SK-N-SH treated with all-trans-retinoic acid at 6 μM for 48 hours (cell line): ENCODE data around the gene UBE2Q2.
"Not testable (repeated sequence)": the region's sequence is repeated elsewhere in the genome, so short reads cannot be mapped to it uniquely, and the experiment has no call there.

Experiments
- ATAC-seq: fragments of 200-7000 bp; cut with Tn5 transposase; 3 replicates; pipeline ENCODE4 v1.9.1; 2020; ENCODE audit warnings: mild to moderate bottlenecking, moderate library complexity
- ARNTL ChIP-seq: fragments of 450-650 bp; formaldehyde crosslinking; IDR thresholded peaks from 2 replicates; pipeline ENCODE4 v1.5.0; 2020; ENCODE audit warnings: low read depth, mild to moderate bottlenecking, moderate library complexity, borderline replicate concordance
- BACH2 ChIP-seq: fragments of 250-450 bp; sonication (Bioruptor Pico); IDR thresholded peaks from 2 replicates; pipeline ENCODE4 v1.9.0; 2021; ENCODE audit warnings: mild to moderate bottlenecking, borderline replicate concordance
- CREB5 ChIP-seq: fragments of 250-450 bp; sonication (Bioruptor Pico); IDR thresholded peaks from 2 replicates; pipeline ENCODE4 v1.5.1; 2020; ENCODE audit warnings: low read depth, mild to moderate bottlenecking, moderate library complexity
- CSDC2 ChIP-seq: fragments of 250-450 bp; sonication (Bioruptor Pico); IDR thresholded peaks from 2 replicates; pipeline ENCODE4 v1.5.0; 2020; ENCODE audit warnings: mild to moderate bottlenecking, moderate library complexity
- CSRNP3 ChIP-seq: fragments of 250-450 bp; sonication (Bioruptor Pico); IDR thresholded peaks from 2 replicates; pipeline ENCODE4 v1.5.1; 2021; ENCODE audit warnings: mild to moderate bottlenecking, moderate library complexity
- ESRRG ChIP-seq: fragments of 250-450 bp; sonication (Bioruptor Pico); IDR thresholded peaks from 2 replicates; pipeline ENCODE4 v1.6.1; 2021; ENCODE audit warnings: mild to moderate bottlenecking
- GLIS3 ChIP-seq: fragments of 250-450 bp; sonication (Bioruptor Pico); IDR thresholded peaks from 2 replicates; pipeline ENCODE4 v1.5.0; 2020; ENCODE audit warnings: mild to moderate bottlenecking, moderate library complexity
- ISL1 ChIP-seq: fragments of 250-450 bp; sonication (Bioruptor Pico); IDR thresholded peaks from 2 replicates; pipeline ENCODE4 v2.1.2; 2022; ENCODE audit warnings: mild to moderate bottlenecking, moderate library complexity
- OSR1 ChIP-seq: fragments of 250-450 bp; sonication (Bioruptor Pico); IDR thresholded peaks from 2 replicates; pipeline ENCODE4 v1.8.0; 2022; ENCODE audit warnings: moderate library complexity, mild to moderate bottlenecking, inconsistent platforms
- PATZ1 ChIP-seq: fragments of 250-450 bp; sonication (Bioruptor Pico); IDR thresholded peaks from 2 replicates; pipeline ENCODE4 v1.8.0; 2020; ENCODE audit warnings: mild to moderate bottlenecking, moderate library complexity, borderline replicate concordance
- POU6F1 ChIP-seq: fragments of 250-450 bp; sonication (Bioruptor Pico); IDR thresholded peaks from 2 replicates; pipeline ENCODE4 v1.8.0; 2021; ENCODE audit warnings: low read depth, mild to moderate bottlenecking, moderate library complexity, borderline replicate concordance
- SNAI2 ChIP-seq: fragments of 250-450 bp; sonication (Bioruptor Pico); IDR thresholded peaks from 2 replicates; pipeline ENCODE4 v1.5.0; 2020; ENCODE audit warnings: mild to moderate bottlenecking, moderate library complexity
- TCF4 ChIP-seq: fragments of 250-450 bp; sonication (Bioruptor Pico); IDR thresholded peaks from 2 replicates; pipeline ENCODE4 v1.8.0; 2021; ENCODE audit warnings: mild to moderate bottlenecking, moderate library complexity, borderline replicate concordance
- TOX ChIP-seq: fragments of 250-450 bp; sonication (Bioruptor Pico); IDR thresholded peaks from 2 replicates; pipeline ENCODE4 v1.8.0; 2021; ENCODE audit warnings: mild to moderate bottlenecking, moderate library complexity, borderline replicate concordance
- TSHZ2 ChIP-seq: fragments of 250-450 bp; sonication (Bioruptor Pico); IDR thresholded peaks from 2 replicates; pipeline ENCODE4 v1.5.0; 2020; ENCODE audit warnings: mild to moderate bottlenecking, moderate library complexity
- ZC3H10 ChIP-seq: fragments of 250-450 bp; sonication (Bioruptor Pico); IDR thresholded peaks from 2 replicates; pipeline ENCODE4 v1.5.1; 2021; ENCODE audit warnings: mild to moderate bottlenecking, moderate library complexity
- ZFP3 ChIP-seq: fragments of 250-450 bp; sonication (Bioruptor Pico); IDR thresholded peaks from 2 replicates; pipeline ENCODE4 v1.5.0; 2020; ENCODE audit warnings: mild to moderate bottlenecking, moderate library complexity
- ZFP30 ChIP-seq: fragments of 450-650 bp; formaldehyde crosslinking; IDR thresholded peaks from 2 replicates; pipeline ENCODE4 v1.5.0; 2022; ENCODE audit warnings: mild to moderate bottlenecking, moderate library complexity
- ZNF565 ChIP-seq: fragments of 450-650 bp; formaldehyde crosslinking; conservative IDR thresholded peaks from 2 replicates; pipeline ENCODE4 v1.5.0; 2020; ENCODE audit warnings: low read depth, mild to moderate bottlenecking, moderate library complexity
- ZNF8 ChIP-seq: fragments of 450-650 bp; formaldehyde crosslinking; IDR thresholded peaks from 2 replicates; pipeline ENCODE4 v1.5.0; 2020; ENCODE audit warnings: mild to moderate bottlenecking, moderate library complexity

The UBE2Q2 gene

GRCh38 chr15:75903331-75904239, 60.3 kb downstream of the UBE2Q2 start, which contains the start of gene FBXO22:
Gene FBXO22, plus strand, starts transcription at chr15:75903878. Its CDS starts 86 bp downstream, at chr15:75903964.
- ATAC-seq: peak; percentile 98
- TF ChIP-seq ZFP3 (0 out of 2 replicates have a peak, but pooled peaks have one; percentile 66), ZNF8 (CRISPR knock-in tag) (no peak), GLIS3 (CRISPR knock-in tag) (0 out of 2 replicates have a peak, but pooled peaks have one; percentile 42)

- TF ChIP-seq PATZ1 (CRISPR knock-in tag) (no peak), ZFP30 (no peak), CSDC2 (CRISPR knock-in tag) (no peak), BACH2 (no peak), TOX (CRISPR knock-in tag) (no peak), ZNF565 (CRISPR knock-in tag) (no peak), TCF4 (CRISPR knock-in tag) (no peak), ISL1 (CRISPR knock-in tag) (no peak), TSHZ2 (CRISPR knock-in tag) (no peak), CSRNP3 (CRISPR knock-in tag) (no peak), CREB5 (CRISPR knock-in tag) (no peak), ZNF8 (CRISPR knock-in tag) (no peak), OSR1 (CRISPR knock-in tag) (no peak), SNAI2 (CRISPR knock-in tag) (no peak), ESRRG (CRISPR knock-in tag) (no peak), POU6F1 (CRISPR knock-in tag) (no peak)
- no peak for ATAC-seq
These were observed 62.0 kb downstream of the UBE2Q2 start for GRCh38 chr15:75905231-75905630.

GRCh38 chr15:75910355-75910754, 67.1 kb downstream of the UBE2Q2 start:
- ATAC-seq: not testable (repeated sequence)

GRCh38 chr15:75916978-75917377, 73.7 kb downstream of the UBE2Q2 start:
- ATAC-seq: no peak
- TF ChIP-seq ESRRG (CRISPR knock-in tag): no peak
- no peak for TF ChIP-seq SNAI2 (CRISPR knock-in tag)
- TF ChIP-seq ARNTL (CRISPR knock-in tag): no peak
- TF ChIP-seq ZC3H10: no peak
- TF ChIP-seq POU6F1 (CRISPR knock-in tag): no peak
- no peak for TF ChIP-seq CSDC2 (CRISPR knock-in tag)
